K562 (cell line): Measurements from ENCODE around the gene ITPR2. TPM values are rescaled to one million over a fixed set of nuclear protein-coding genes. Genes with fewer than 3 reads are reported as not detected.
A peak's percentile ranks its signal among the peaks of the same experiment; 100 is the strongest.
"Not testable (repeated sequence)": the region's sequence is repeated elsewhere in the genome, so short reads cannot be mapped to it uniquely, and the experiment has no call there.

Experiments used
- ATAC-seq: fragments of 200-7000 bp; cut with Tn5 transposase; 3 replicates; pipeline ENCODE4 v1.9.1; 2020; ENCODE audit warnings: moderate library complexity
- BruUV-seq: library from RNA; stranded (reverse); fragments of 400-500 nt; replicated peaks from 2 replicates; lab custom pipeline; 2021; lab: Mats Ljungman, UMichigan
- CTCF ChIA-PET: fragments of 300-600 bp; formaldehyde crosslinking; extraction: SDS; loops from one replicate; lab custom pipeline; 2021; ENCODE audit warnings: low intra/inter-chr PET ratio; lab: Yijun Ruan, JAX
- POLR2A ChIA-PET: fragments of 300-600, 350-650 bp; sonication (Branson Sonifier 250); formaldehyde crosslinking; extraction: SDS; loops from one replicate; lab custom pipeline; 2021; ENCODE audit warnings: antibody characterized with exemption, inconsistent platforms; lab: Yijun Ruan, JAX
- DNase-seq, 4 experiments: peaks; one replicate each; pipeline versions ENCODE4 v3.0.0 to v3.0.0-alpha.2; 2011 to 2018; ENCODE audit warnings: low spot score in 3 of 4, mixed read lengths in 3 of 4; ENCODE audit errors: extremely low read depth in 1 of 4
- FAIRE-seq: peaks from 2 replicates; lab custom pipeline; 2011; peaks lifted over from hg19 to GRCh38; lab: Jason Lieb, UNC
- H2AFZ ChIP-seq: 2 replicates; pipeline ENCODE4 v1.6.0; 2011; ENCODE audit warnings: low read depth, low read length, control low read depth, inconsistent platforms
- H3K27ac ChIP-seq: fragments of 200-600 bp; 3 replicates; pipeline ENCODE4 v1.8.0; 2011; ENCODE audit warnings: low read depth, mild to moderate bottlenecking, control low read depth, inconsistent platforms, low read length, moderate library complexity, mixed read lengths; ENCODE audit errors: extremely low read depth
- H3K27me3 ChIP-seq, 2 experiments: fragments of 300-600 bp in 1 of 2; 2 replicates in 1 of 2; 3 replicates in 1 of 2; pipeline versions ENCODE4 v1.6.0 to v1.8.0; 2011; ENCODE audit warnings: inconsistent platforms in 2 of 2, low read length in 2 of 2, mild to moderate bottlenecking in 1 of 2, mixed read lengths in 1 of 2, moderate library complexity in 1 of 2; ENCODE audit not compliant: control insufficient read depth in 2 of 2, insufficient read depth in 2 of 2
- H3K36me3 ChIP-seq: fragments of 300-600 bp; 3 replicates; pipeline ENCODE4 v1.8.0; 2011; ENCODE audit warnings: mild to moderate bottlenecking, low read length, inconsistent platforms; ENCODE audit not compliant: control insufficient read depth, insufficient read depth
- H3K4me1 ChIP-seq, 2 experiments: fragments of 200-600 bp in 1 of 2; replicated peaks in 1 of 2; 2 replicates in 1 of 2; 3 replicates in 1 of 2; pipeline versions ENCODE4 v1.5.1 to v1.8.0; 2011; ENCODE audit warnings: inconsistent platforms in 2 of 2, low read length in 2 of 2, mild to moderate bottlenecking in 1 of 2, mixed read lengths in 1 of 2, moderate library complexity in 1 of 2; ENCODE audit not compliant: control insufficient read depth in 2 of 2, insufficient read depth in 2 of 2
- H3K4me2 ChIP-seq: 2 replicates; pipeline ENCODE4 v1.6.1; 2011; ENCODE audit warnings: low read length, control low read depth, inconsistent platforms, mixed read lengths; ENCODE audit not compliant: insufficient read depth
- H3K4me3 ChIP-seq: fragments of 200-600 bp; sonication (generic), shearing (Covaris generic); 2 replicates; pipeline ENCODE4 v1.5.1; 2016; ENCODE audit warnings: control low read depth, inconsistent platforms
- H3K79me2 ChIP-seq: fragments of 200-600 bp; 3 replicates; pipeline ENCODE4 v1.8.0; 2011; ENCODE audit warnings: low read length, inconsistent platforms; ENCODE audit not compliant: control insufficient read depth, insufficient read depth
- H3K9ac ChIP-seq, 2 experiments: 2 replicates each; pipeline versions ENCODE4 v1.6.0 to v1.6.1; 2011; ENCODE audit warnings: low read depth in 2 of 2, low read length in 2 of 2, control low read depth in 1 of 2, inconsistent platforms in 1 of 2, mild to moderate bottlenecking in 1 of 2, mixed read lengths in 1 of 2; ENCODE audit not compliant: insufficient read depth in 1 of 2
- H3K9me1 ChIP-seq: one replicate; pipeline ENCODE4 v1.6.0; 2011; ENCODE audit warnings: inconsistent platforms, mild to moderate bottlenecking, low read length, moderate library complexity; ENCODE audit not compliant: control insufficient read depth, insufficient read depth
- H3K9me3 ChIP-seq: replicated peaks from 2 replicates; pipeline ENCODE4 v1.5.1; 2011; ENCODE audit warnings: low read depth, low read length, inconsistent platforms; ENCODE audit not compliant: control insufficient read depth, insufficient read depth
- H4K20me1 ChIP-seq: replicated peaks from 2 replicates; pipeline ENCODE4 v1.6.1; 2011; ENCODE audit warnings: low read length, inconsistent platforms, mixed read lengths; ENCODE audit not compliant: control insufficient read depth, insufficient read depth
- ZNF146 ChIP-seq: IDR thresholded peaks from one replicate; pipeline ENCODE4 v1.6.1; 2018; ENCODE audit warnings: missing compliant biosample characterization; ENCODE audit not compliant: unreplicated experiment
- ZNF507 ChIP-seq: conservative IDR thresholded peaks from 2 replicates; pipeline ENCODE4 v1.6.1; 2017; ENCODE audit warnings: missing genetic modification characterization, missing compliant biosample characterization
- WGBS: fragments of 100-300 bp; shearing (Covaris generic); methylation state at CpG from one replicate; pipeline ENCODE4 v1.1.6; 2016; ENCODE audit warnings: low coverage, mixed read lengths; ENCODE audit not compliant: insufficient coverage; ENCODE audit errors: missing lambda C conversion rate; 5-methylcytosine and 5-hydroxymethylcytosine counted together
- in situ Hi-C: fragments of 300-500 bp; cut with MboI; formaldehyde crosslinking; loops from 4 replicates; pipeline ENCODE4 v1.15.0; 2018; ENCODE audit warnings: inconsistent platforms, mixed read lengths
- intact Hi-C: fragments of 100-400 bp; cut with micrococcal nuclease; formaldehyde crosslinking; loops from 2 replicates; pipeline ENCODE4 v1.14.2; 2022
- polyA plus RNA-seq, 8 experiments: library from polyadenylated mRNA; depleted of rRNA in 4 of 8; stranded (reverse) in 5 of 8; unstranded in 3 of 8; fragments of >200 nt; fragmentation: Nextera tagmentation in 2 of 8; fragmentation: Illumina TruSeq in 1 of 8; extraction: Ambion mirVana in 2 of 8; extraction: Trizol in 1 of 8; gene quantifications; 2 replicates each; pipeline versions ENCODE4 v1.2.1 to v1.2.3, GENCODE V29; 2011 to 2014; ENCODE audit warnings: inconsistent platforms in 1 of 8, missing spikeins in 1 of 8
- total RNA-seq, 7 experiments: library from RNA; depleted of rRNA in 6 of 7; stranded (reverse); fragments of >200 nt in 6 of 7; fragmentation: Illumina TruSeq in 2 of 7; extraction: Trizol in 2 of 7; gene quantifications; 2 replicates each; pipeline versions ENCODE4 v1.2.1 to v1.2.3, GENCODE V29; 2011 to 2021; ENCODE audit warnings: low replicate concordance in 1 of 7

ITPR2 gene
- total and polyA plus RNA-seq, 9 of the 15 experiments (the other 6 are each of a cell fraction or from before 2014, with no cell fraction given), result 0.21 to 3.3 (median 0.95) TPM

DNA sequence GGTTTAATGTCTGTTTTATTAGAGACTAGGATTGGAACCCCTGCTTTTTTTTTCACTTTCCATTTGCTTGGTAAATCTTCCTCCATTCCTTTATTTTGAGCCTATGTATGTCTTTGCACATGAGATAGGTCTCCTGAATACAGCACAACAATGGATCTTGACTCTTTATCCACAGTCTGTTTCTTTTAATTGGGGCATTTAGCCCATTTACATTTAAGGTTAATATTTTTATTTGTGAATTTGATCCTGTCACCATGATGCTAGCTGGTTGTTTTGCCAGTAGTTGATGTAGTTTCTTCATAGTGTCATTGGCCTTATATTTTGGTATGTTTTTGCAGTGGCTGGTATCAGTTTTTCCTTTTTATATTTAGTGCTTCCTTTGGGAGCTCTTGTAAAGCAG, 518.9 kb downstream of the ITPR2 start:
- H3K4me2 ChIP-seq, CTCF ChIA-PET, DNase-seq, POLR2A ChIA-PET, H3K36me3 ChIP-seq, in situ Hi-C loops, BruUV-seq, H3K79me2 ChIP-seq, H3K4me3 ChIP-seq, ATAC-seq, H3K27me3 ChIP-seq, H4K20me1 ChIP-seq, H3K27ac ChIP-seq, intact Hi-C loops, H3K9me1 ChIP-seq, H2AFZ ChIP-seq, FAIRE-seq, H3K9me3 ChIP-seq, H3K9ac ChIP-seq: not testable (repeated sequence)
- peaks cover 3 to 12% of the 10 kb centered on the region in 2 experiments; a peak in 3 of 5 replicates for H3K4me1 ChIP-seq
- peak; percentile 85 for TF ChIP-seq ZNF507 (tag)

DNA sequence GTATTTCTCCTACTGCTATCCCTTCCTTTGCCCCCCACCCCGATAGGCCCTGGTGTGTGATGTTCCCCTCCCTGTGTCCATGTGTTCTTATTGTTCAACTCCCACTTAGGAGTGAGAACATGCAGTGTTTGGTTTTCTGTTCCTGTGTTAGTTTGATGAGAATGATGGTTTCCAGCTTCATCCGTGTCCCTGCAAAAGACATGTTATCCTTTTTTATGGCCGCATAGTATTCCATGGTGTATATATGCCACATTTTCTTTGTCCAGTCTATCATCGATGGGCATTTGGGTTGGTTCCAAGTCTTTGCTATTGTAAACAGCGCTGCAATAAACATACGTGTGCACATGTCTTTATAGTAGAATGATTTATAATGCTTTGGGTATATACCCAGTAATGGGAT, 522.5 kb downstream of the ITPR2 start:
- H3K9ac ChIP-seq, H3K4me2 ChIP-seq, H3K4me3 ChIP-seq, in situ Hi-C loops, H4K20me1 ChIP-seq, FAIRE-seq, H2AFZ ChIP-seq, H3K9me3 ChIP-seq, BruUV-seq: not testable (repeated sequence)
- peak; percentile 89 for TF ChIP-seq ZNF146 (CRISPR knock-in tag)
- TF ChIP-seq, all 486 proteins: peak for 1; not testable (repeated sequence) for 485
- H3K27me3 ChIP-seq, H3K36me3 ChIP-seq, intact Hi-C loops, DNase-seq, ATAC-seq, H3K27ac ChIP-seq, POLR2A ChIA-PET, H3K9me1 ChIP-seq, CTCF ChIA-PET, H3K79me2 ChIP-seq, H3K4me1 ChIP-seq: not testable (repeated sequence)
- WGBS, result 17% methylated on average over 6 of the region's 6 CpGs
